Measurements from ENCODE around the gene MBP. TPM values are rescaled to one million over a fixed set of nuclear protein-coding genes. Genes with fewer than 3 reads are reported as not detected.
A peak's percentile ranks its signal among the peaks of the same experiment; 100 is the strongest.

Gene MBP
- total RNA-seq, 1 experiment from 2014 or later = 31.6 TPM

- DNase-seq (ENCODE audit: unreplicated experiment) = peak; percentile 19
- no peak overlapping the region for H3K4me3 Mint-ChIP-seq (ENCODE audit: unreplicated experiment)
- ChIA-PET CTCF (interaction anchor here (1.1 to 1.9 kb wide), 3 partner anchors 35 to 176 kb away, joined by 3 to 7 read pairs (median 6); no protein-coding TSS in a partner anchor), POLR2A (no interaction called here)
- TF ChIP-seq, protein P1, sequence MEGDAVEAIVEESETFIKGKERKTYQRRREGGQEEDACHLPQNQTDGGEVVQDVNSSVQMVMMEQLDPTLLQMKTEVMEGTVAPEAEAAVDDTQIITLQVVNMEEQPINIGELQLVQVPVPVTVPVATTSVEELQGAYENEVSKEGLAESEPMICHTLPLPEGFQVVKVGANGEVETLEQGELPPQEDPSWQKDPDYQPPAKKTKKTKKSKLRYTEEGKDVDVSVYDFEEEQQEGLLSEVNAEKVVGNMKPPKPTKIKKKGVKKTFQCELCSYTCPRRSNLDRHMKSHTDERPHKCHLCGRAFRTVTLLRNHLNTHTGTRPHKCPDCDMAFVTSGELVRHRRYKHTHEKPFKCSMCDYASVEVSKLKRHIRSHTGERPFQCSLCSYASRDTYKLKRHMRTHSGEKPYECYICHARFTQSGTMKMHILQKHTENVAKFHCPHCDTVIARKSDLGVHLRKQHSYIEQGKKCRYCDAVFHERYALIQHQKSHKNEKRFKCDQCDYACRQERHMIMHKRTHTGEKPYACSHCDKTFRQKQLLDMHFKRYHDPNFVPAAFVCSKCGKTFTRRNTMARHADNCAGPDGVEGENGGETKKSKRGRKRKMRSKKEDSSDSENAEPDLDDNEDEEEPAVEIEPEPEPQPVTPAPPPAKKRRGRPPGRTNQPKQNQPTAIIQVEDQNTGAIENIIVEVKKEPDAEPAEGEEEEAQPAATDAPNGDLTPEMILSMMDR (IDR thresholded peaks at IDR 0.05; ENCODE audit: unreplicated experiment) = no peak
- H3K27ac Mint-ChIP-seq (ENCODE audit: low read depth, unreplicated experiment) = no peak overlapping the region
- peaks cover 7% of the 10 kb centered on the region for H3K4me1 Mint-ChIP-seq (ENCODE audit: insufficient read depth, unreplicated experiment)
- H3K9me3 Mint-ChIP-seq (ENCODE audit: unreplicated experiment) = no peaks in the 10 kb centered on the region
- intact Hi-C loops (cut with micrococcal nuclease) = no loop called here
- H3K36me3 Mint-ChIP-seq (ENCODE audit: insufficient read depth, unreplicated experiment) = no peaks in the 10 kb centered on the region
- no peaks in the 10 kb centered on the region for H3K27me3 Mint-ChIP-seq (ENCODE audit: insufficient read depth, unreplicated experiment)
- no TSS peak for BruUV-seq (replicated peaks)
Observed at GRCh38 chr18:77035380-77036187, 97.0 kb downstream of the MBP start.

DNA sequence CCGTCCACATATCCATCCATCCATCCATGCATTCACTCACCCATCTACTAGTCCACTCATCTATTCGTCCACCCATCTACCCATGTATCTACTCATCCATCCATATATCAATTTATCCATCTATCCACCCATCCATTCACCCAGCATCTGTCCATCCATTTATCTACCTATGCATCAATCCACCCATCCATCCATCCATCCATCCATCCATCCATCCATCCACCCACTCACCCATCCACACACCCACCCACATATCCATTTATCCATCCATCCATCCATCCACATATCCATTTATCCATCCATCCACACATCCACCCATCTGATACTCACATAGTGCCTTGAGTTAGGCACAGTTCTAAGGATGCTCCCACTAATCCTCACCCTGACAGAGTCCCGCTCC is 99.0 kb downstream of the MBP start:
- DNase-seq (ENCODE audit: unreplicated experiment) = no peak
- Mint-ChIP-seq H3K27ac (ENCODE audit: low read depth, unreplicated experiment) (no peak overlapping the region), H3K27me3 (ENCODE audit: insufficient read depth, unreplicated experiment) (no peaks in the 10 kb centered on the region), H3K4me3 (ENCODE audit: unreplicated experiment) (no peak overlapping the region), H3K4me1 (ENCODE audit: insufficient read depth, unreplicated experiment) (no peaks in the 10 kb centered on the region), H3K9me3 (ENCODE audit: unreplicated experiment) (no peaks in the 10 kb centered on the region), H3K36me3 (ENCODE audit: insufficient read depth, unreplicated experiment) (no peaks in the 10 kb centered on the region)
- BruUV-seq (replicated peaks) = no TSS peak
- ChIA-PET POLR2A (no interaction called here), CTCF (no interaction called here)
- TF ChIP-seq, protein P1 (IDR thresholded peaks at IDR 0.05; ENCODE audit: unreplicated experiment) = no peak
- intact Hi-C loops (cut with micrococcal nuclease) = no loop called here

DNA sequence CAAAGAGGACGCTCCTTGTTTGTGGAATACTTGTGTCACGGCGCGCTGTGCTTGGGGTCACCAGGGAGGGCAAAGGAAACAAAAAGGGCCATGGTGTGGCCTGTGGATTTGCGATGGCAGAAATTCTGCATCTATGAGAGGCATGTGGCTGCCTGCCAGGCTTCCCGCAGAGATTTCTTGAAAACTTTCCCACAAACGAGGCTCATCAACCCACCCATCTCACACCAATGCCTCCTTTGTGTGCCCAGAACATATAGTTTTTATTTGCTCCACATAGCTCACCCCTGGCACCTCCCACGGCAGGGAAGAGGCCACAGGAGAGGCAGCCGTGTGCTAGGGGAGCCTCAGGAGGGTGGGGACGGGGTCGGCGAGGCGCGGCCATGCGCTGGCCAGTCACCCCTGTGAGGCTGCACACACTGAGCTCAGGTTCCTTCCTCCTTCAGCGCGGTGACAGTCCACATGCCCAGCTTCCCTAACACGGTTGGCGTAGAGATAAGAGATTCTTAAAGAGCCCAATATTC is 100.3 kb downstream of the MBP start:
- Mint-ChIP-seq H3K4me1 (ENCODE audit: insufficient read depth, unreplicated experiment) (no peaks in the 10 kb centered on the region), H3K27me3 (ENCODE audit: insufficient read depth, unreplicated experiment) (no peaks in the 10 kb centered on the region), H3K36me3 (ENCODE audit: insufficient read depth, unreplicated experiment) (no peaks in the 10 kb centered on the region), H3K27ac (ENCODE audit: low read depth, unreplicated experiment) (no peak overlapping the region), H3K9me3 (ENCODE audit: unreplicated experiment) (no peaks in the 10 kb centered on the region), H3K4me3 (ENCODE audit: unreplicated experiment) (no peak overlapping the region)
- TF ChIP-seq, protein P1 (IDR thresholded peaks at IDR 0.05; ENCODE audit: unreplicated experiment) = no peak
- no TSS peak for BruUV-seq (replicated peaks)
- CTCF ChIA-PET = interaction anchor here (1.0 kb wide), 1 partner anchor 49 kb away, joined by 3 read pairs; no protein-coding TSS in a partner anchor
- intact Hi-C loops (cut with micrococcal nuclease) = no loop called here
- DNase-seq (ENCODE audit: unreplicated experiment) = no peak
- POLR2A ChIA-PET = no interaction called here

GRCh38 chr18:77031662-77032061 is 100.9 kb downstream of the MBP start:
- Mint-ChIP-seq H3K9me3 (ENCODE audit: unreplicated experiment) (no peaks in the 10 kb centered on the region), H3K27ac (ENCODE audit: low read depth, unreplicated experiment) (no peak overlapping the region), H3K4me3 (ENCODE audit: unreplicated experiment) (no peak overlapping the region), H3K4me1 (ENCODE audit: insufficient read depth, unreplicated experiment) (no peaks in the 10 kb centered on the region), H3K36me3 (ENCODE audit: insufficient read depth, unreplicated experiment) (no peaks in the 10 kb centered on the region), H3K27me3 (ENCODE audit: insufficient read depth, unreplicated experiment) (no peaks in the 10 kb centered on the region)
- no TSS peak for BruUV-seq (replicated peaks)
- CTCF ChIA-PET = interaction anchor here (1.0 to 1.9 kb wide), 2 partner anchors 30 to 230 kb away, joined by 3 to 6 read pairs; no protein-coding TSS in a partner anchor
- POLR2A ChIA-PET = no interaction called here
- TF ChIP-seq, protein P1 (IDR thresholded peaks at IDR 0.05; ENCODE audit: unreplicated experiment) = no peak
- intact Hi-C loops (cut with micrococcal nuclease) = no loop called here
- no peak for DNase-seq (ENCODE audit: unreplicated experiment)
